GM12878 (cell line): ENCODE data around the gene CCN5. TPM values are rescaled to one million over a fixed set of nuclear protein-coding genes. Genes with fewer than 3 reads are reported as not detected.

Experiments used
- ATAC-seq: fragments of 200-7000 bp; cut with Tn5 transposase; 3 replicates; pipeline ENCODE4 v1.9.1; 2020; ENCODE audit warnings: mild to moderate bottlenecking, moderate library complexity
- BruUV-seq: library from RNA; stranded (reverse); fragments of 400-500 nt; replicated peaks from 2 replicates; lab custom pipeline; 2021; lab: Mats Ljungman, UMichigan
- CTCF ChIA-PET: fragments of 300-600 bp; sonication (Branson Sonifier 250); formaldehyde crosslinking; extraction: SDS; loops from one replicate; lab custom pipeline; 2021; ENCODE audit warnings: inconsistent platforms; lab: Yijun Ruan, JAX
- POLR2A ChIA-PET: fragments of 350-600 bp; formaldehyde crosslinking; extraction: SDS; loops from one replicate; lab custom pipeline; 2021; ENCODE audit warnings: inconsistent platforms; lab: Charles Lee
- RAD21 ChIA-PET: fragments of 300-600 bp; sonication (Branson Sonifier 250); formaldehyde crosslinking; loops from one replicate; lab custom pipeline; 2023; ENCODE audit warnings: antibody characterized with exemption; ENCODE audit not compliant: unreplicated experiment; lab: Charles Lee
- SMC1A ChIA-PET: fragments of 300-600 bp; sonication (Branson Sonifier 250); formaldehyde crosslinking; loops from one replicate; lab custom pipeline; 2023; ENCODE audit not compliant: unreplicated experiment, uncharacterized antibody; lab: Charles Lee
- DNase-seq: peaks from one replicate; pipeline ENCODE4 v3.0.0-alpha.2; 2011; ENCODE audit warnings: low read depth, low spot score
- FAIRE-seq: peaks from 3 replicates; lab custom pipeline; 2011; peaks lifted over from hg19 to GRCh38; lab: Jason Lieb, UNC
- H2AFZ ChIP-seq: 2 replicates; pipeline ENCODE4 v1.6.0; 2011; ENCODE audit warnings: low read depth, low read length, control low read depth; ENCODE audit not compliant: control insufficient read depth
- H3K27ac ChIP-seq: 2 replicates; pipeline ENCODE4 v1.5.1; 2011; ENCODE audit warnings: control low read depth; ENCODE audit not compliant: control insufficient read depth, insufficient read depth
- H3K27me3 ChIP-seq, 2 experiments: replicated peaks in 1 of 2; 2 replicates each; pipeline versions ENCODE4 v1.6.0 to v1.6.1; 2011; ENCODE audit warnings: low read length in 1 of 2; ENCODE audit not compliant: control insufficient read depth in 2 of 2, insufficient read depth in 2 of 2
- H3K36me3 ChIP-seq, 2 experiments: 2 replicates each; pipeline ENCODE4 v1.5.1; 2011; ENCODE audit warnings: low read length in 1 of 2; ENCODE audit not compliant: control insufficient read depth in 2 of 2, insufficient read depth in 2 of 2
- H3K4me1 ChIP-seq: 2 replicates; pipeline ENCODE4 v1.6.1; 2011; ENCODE audit warnings: mild to moderate bottlenecking, low read length, moderate library complexity, mixed read lengths; ENCODE audit not compliant: control insufficient read depth, insufficient read depth
- H3K4me2 ChIP-seq: 2 replicates; pipeline ENCODE4 v1.6.0; 2011; ENCODE audit warnings: control low read depth; ENCODE audit not compliant: control insufficient read depth, insufficient read depth
- H3K4me3 ChIP-seq: fragments of 200-600 bp; sonication (generic); 2 replicates; pipeline ENCODE4 v1.5.1; 2016
- H3K79me2 ChIP-seq: 2 replicates; pipeline ENCODE4 v1.6.0; 2011; ENCODE audit warnings: low read length; ENCODE audit not compliant: control insufficient read depth, insufficient read depth
- H3K9ac ChIP-seq: 2 replicates; pipeline ENCODE4 v1.8.0; 2011; ENCODE audit warnings: low read length, control low read depth, mixed read lengths; ENCODE audit not compliant: control insufficient read depth, insufficient read depth
- H3K9me3 ChIP-seq: replicated peaks from 3 replicates; pipeline ENCODE4 v1.5.1; 2011; ENCODE audit warnings: mild to moderate bottlenecking, low read length; ENCODE audit not compliant: control insufficient read depth, insufficient read depth
- H4K20me1 ChIP-seq: 2 replicates; pipeline ENCODE4 v1.6.0; 2011; ENCODE audit not compliant: control insufficient read depth, insufficient read depth
- BCLAF1 ChIP-seq: fragments of 450-650 bp; IDR thresholded peaks from 2 replicates; pipeline ENCODE4 v1.6.1; 2017; ENCODE audit warnings: antibody characterized with exemption, mild to moderate bottlenecking, moderate library complexity
- E4F1 ChIP-seq: fragments of 450-650 bp; IDR thresholded peaks from 2 replicates; pipeline ENCODE4 v1.6.1; 2018; ENCODE audit warnings: borderline replicate concordance, mild to moderate bottlenecking; ENCODE audit not compliant: partially characterized antibody
- EGR1 ChIP-seq, 2 experiments: IDR thresholded peaks; 1 replicate in 1 of 2; 2 replicates in 1 of 2; pipeline ENCODE4 v1.6.1; 2011 to 2012; ENCODE audit warnings: low read depth in 2 of 2, low read length in 2 of 2, borderline replicate concordance in 1 of 2, mild to moderate bottlenecking in 1 of 2, moderate library complexity in 1 of 2
- JUNB ChIP-seq: IDR thresholded peaks from 2 replicates; pipeline ENCODE4 v1.6.1; 2016; ENCODE audit warnings: antibody characterized with exemption, mild to moderate bottlenecking
- JUND ChIP-seq: IDR thresholded peaks from 2 replicates; pipeline ENCODE4 v1.6.1; 2012; ENCODE audit warnings: low read depth, mild to moderate bottlenecking, low read length, improper control_type of control experiment, moderate library complexity
- NFYA ChIP-seq: IDR thresholded peaks from 2 replicates; pipeline ENCODE4 v1.6.1; 2011; ENCODE audit warnings: low read depth, mild to moderate bottlenecking, low read length, improper control_type of control experiment, borderline replicate concordance
- SIX5 ChIP-seq: IDR thresholded peaks from 2 replicates; pipeline ENCODE4 v1.6.1; 2011; ENCODE audit warnings: mild to moderate bottlenecking, low read depth, low read length, moderate library complexity; ENCODE audit not compliant: severe bottlenecking
- SKIL ChIP-seq: fragments of 450-650 bp; IDR thresholded peaks from 2 replicates; pipeline ENCODE4 v1.6.1; 2017; ENCODE audit warnings: mild to moderate bottlenecking, low read depth, inconsistent platforms; ENCODE audit not compliant: poor library complexity, severe bottlenecking
- STAT1 ChIP-seq: fragments of 450-650 bp; conservative IDR thresholded peaks from 2 replicates; pipeline ENCODE4 v1.6.1; 2014; ENCODE audit warnings: antibody characterized with exemption, mild to moderate bottlenecking
- YY1 ChIP-seq: IDR thresholded peaks from 2 replicates; pipeline ENCODE4 v1.6.1; 2011; ENCODE audit warnings: low read depth, mild to moderate bottlenecking, low read length
- ZNF592 ChIP-seq: fragments of 450-650 bp; IDR thresholded peaks from 2 replicates; pipeline ENCODE4 v1.6.1; 2017; ENCODE audit warnings: mild to moderate bottlenecking, moderate library complexity
- ZZZ3 ChIP-seq: IDR thresholded peaks from 2 replicates; pipeline ENCODE4 v1.6.1; 2011; ENCODE audit warnings: low read depth; ENCODE audit not compliant: control insufficient read depth, insufficient read length
- WGBS: methylation state at CpG from one replicate; pipeline ENCODE4 v1.1.6; 2016; ENCODE audit warnings: low lambda C conversion rate; ENCODE audit not compliant: insufficient replicate concordance, insufficient coverage; ENCODE audit errors: missing lambda C conversion rate; 5-methylcytosine and 5-hydroxymethylcytosine counted together
- in situ Hi-C: fragments of 300-500 bp; cut with MboI; formaldehyde crosslinking; loops from 9 replicates; pipeline ENCODE4 v1.14.3; 2018; ENCODE audit warnings: mixed read lengths
- intact Hi-C: fragments of 100-400 bp; cut with micrococcal nuclease; formaldehyde crosslinking; loops from one replicate; pipeline ENCODE4 v1.14.2; 2022; ENCODE audit not compliant: unreplicated experiment
- polyA plus RNA-seq, 11 experiments: library from polyadenylated mRNA; depleted of rRNA in 4 of 11; unstranded in 6 of 11; stranded (reverse) in 5 of 11; fragments of >200 nt; fragmentation: Nextera tagmentation in 4 of 11; fragmentation: Illumina TruSeq in 1 of 11; extraction: Ambion mirVana in 4 of 11; extraction: Trizol in 1 of 11; gene quantifications; 1 replicate in 1 of 11; 2 replicates in 10 of 11; pipeline versions ENCODE4 v1.2.1 to v1.2.3, GENCODE V29; 2011 to 2016; ENCODE audit warnings: inconsistent platforms in 2 of 11, missing spikeins in 2 of 11, low read depth in 1 of 11
- total RNA-seq, 4 experiments: library from RNA; depleted of rRNA in 3 of 4; stranded (reverse); fragments of >200 nt in 3 of 4; fragmentation: Illumina TruSeq in 1 of 4; extraction: Trizol in 1 of 4; gene quantifications; 2 replicates each; pipeline versions ENCODE4 v1.2.1 to v1.2.3, GENCODE V29; 2013 to 2021

CCN5 gene
- total and polyA plus RNA-seq, 10 of the 15 experiments (the other 5 are each of a cell fraction or from before 2014, with no cell fraction given) = 0.14 to 0.15 TPM; not detected in 8

GRCh38 chr20:44759595-44759994, 44.4 kb downstream of the CCN5 start:
- ChIA-PET SMC1A (no interaction called here), RAD21 (no interaction called here), CTCF (no interaction called here), POLR2A (interaction anchor here (0.6 kb wide), 1 partner anchor 74 kb away, joined by 4 read pairs; no protein-coding TSS in a partner anchor)
- Histone ChIP-seq H3K36me3 (no peaks in the 10 kb centered on the region), H3K4me1 (no peaks in the 10 kb centered on the region), H3K4me2 (no peak overlapping the region), H3K79me2 (no peaks in the 10 kb centered on the region), H3K9me3 (no peaks in the 10 kb centered on the region), H3K27ac (no peak overlapping the region), H3K27me3 (no peaks in the 10 kb centered on the region; a peak in 1 of 4 replicates), H4K20me1 (no peaks in the 10 kb centered on the region), H3K9ac (no peak overlapping the region), H2AFZ (no peak overlapping the region), H3K4me3 (no peak overlapping the region)
- ATAC-seq = no peak
- intact Hi-C loops = no loop called here
- in situ Hi-C loops = no loop called here
- no TSS peak for BruUV-seq
- DNase-seq = no peak
- FAIRE-seq = no peak
- 50% methylated on average over 1 of the region's 1 CpG for whole genome bisulfite sequencing
- no peak for TF ChIP-seq STAT1
- no peak for TF ChIP-seq BCLAF1
- no peak for TF ChIP-seq NFYA
- no peak for TF ChIP-seq JUND
- TF ChIP-seq E4F1 = no peak
- TF ChIP-seq SIX5 = no peak
- no peak for TF ChIP-seq SKIL
- TF ChIP-seq JUNB = no peak
- TF ChIP-seq ZNF592 = no peak
- TF ChIP-seq YY1 = no peak
- TF ChIP-seq EGR1 (IDR thresholded peaks at IDR 0.05; ENCODE audit: borderline replicate concordance in 1 of 2, low read depth in 2 of 2, low read length in 2 of 2) = no peak
- TF ChIP-seq ZZZ3 = no peak
